Measurements from ENCODE around the gene SPRR2B.
A peak's percentile ranks its signal among the peaks of the same experiment; 100 is the strongest.
"Not testable (repeated sequence)": the region's sequence is repeated elsewhere in the genome, so short reads cannot be mapped to it uniquely, and the experiment has no call there.

SPRR2B gene

DNA sequence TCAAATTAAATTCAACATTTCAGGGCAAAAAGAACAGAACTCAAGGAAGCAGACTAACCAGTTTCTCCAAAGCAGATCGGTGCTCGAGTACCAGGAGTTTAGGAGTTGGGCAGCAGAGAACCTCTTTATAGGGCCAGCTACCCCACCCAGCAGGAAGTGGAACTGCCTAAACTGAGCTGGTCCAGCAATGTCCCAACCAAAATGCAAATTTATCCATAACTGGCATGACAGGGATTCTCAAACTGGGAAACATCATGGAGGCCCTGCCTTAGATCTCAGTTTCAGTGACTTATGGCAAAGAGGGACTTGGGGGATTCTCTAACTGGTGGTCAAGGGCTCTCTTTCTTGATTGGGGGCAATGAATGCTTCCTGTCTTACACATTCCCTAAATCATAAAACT is at the start of gene SPRR2B:
TSS of gene SPRR2B (minus strand) at position 101 of the 400 bp plus-strand sequence. CDS start 772 bp downstream, outside the sequence.
- no peak for DNase-seq (ENCODE audit: low spot score)

DNA sequence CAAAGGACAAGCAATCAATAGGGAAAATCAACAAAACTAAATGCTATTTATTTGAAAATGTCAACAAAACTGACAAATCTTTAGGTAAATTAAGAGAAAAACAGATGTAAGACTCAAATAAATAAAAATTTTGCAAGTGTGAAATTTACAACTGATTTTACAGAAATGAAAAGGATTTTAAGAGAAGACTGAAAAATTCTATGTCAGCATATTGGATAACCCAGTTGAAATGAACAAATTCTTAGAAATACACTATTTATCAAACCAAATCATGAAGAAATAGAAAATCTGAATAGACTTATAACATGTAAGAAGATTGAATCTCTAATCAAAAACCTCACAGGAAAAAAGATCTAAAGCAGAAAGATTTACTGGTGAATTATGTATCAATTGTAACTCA is 49.5 kb upstream of the SPRR2B start:
- DNase-seq (ENCODE audit: low spot score) = no peak

DNA sequence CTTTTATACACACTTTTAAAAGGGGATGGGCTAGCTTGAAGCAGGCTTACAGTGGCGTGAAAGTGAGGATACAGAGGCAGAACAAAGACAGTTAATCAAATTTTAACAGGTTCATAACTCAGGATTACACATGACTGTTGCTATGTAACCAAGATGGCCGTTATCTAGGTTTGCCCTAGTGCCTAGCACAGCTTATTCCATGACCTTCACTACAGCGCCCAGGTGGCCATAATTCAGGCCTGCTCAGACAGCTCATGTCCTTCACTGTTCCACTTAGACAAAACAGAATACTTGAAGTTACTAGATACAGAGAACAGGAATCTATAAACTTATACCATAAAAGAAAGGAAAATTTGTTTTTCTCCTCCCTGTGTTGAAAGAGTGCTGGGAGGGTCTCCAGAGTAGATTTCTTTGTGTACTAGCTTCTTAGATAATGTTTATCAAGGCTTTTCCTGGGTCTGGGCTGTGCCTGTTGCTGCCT is 48.1 kb upstream of the SPRR2B start:
- peak; percentile 47 for DNase-seq (ENCODE audit: low spot score)

DNA sequence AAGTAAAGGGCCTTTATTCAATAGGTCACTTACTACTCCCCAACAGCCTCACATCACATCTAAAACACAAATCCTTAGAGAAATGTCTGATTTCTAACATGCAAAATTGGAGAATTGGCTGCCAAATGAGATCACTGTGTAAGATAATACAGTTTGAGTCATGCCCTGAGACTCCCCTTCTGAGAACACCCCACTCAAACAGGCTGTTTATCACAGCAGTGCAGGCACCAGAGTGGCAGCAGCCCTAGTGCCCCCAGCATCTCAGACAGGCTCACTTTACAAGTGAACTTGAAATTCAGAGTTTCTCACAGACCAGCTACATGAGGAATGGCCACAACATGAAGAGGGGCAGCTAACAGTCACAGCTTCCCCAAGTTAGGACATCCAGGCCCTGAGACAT is 43.9 kb upstream of the SPRR2B start:
- DNase-seq (ENCODE audit: low spot score) = peak; percentile 35

DNA sequence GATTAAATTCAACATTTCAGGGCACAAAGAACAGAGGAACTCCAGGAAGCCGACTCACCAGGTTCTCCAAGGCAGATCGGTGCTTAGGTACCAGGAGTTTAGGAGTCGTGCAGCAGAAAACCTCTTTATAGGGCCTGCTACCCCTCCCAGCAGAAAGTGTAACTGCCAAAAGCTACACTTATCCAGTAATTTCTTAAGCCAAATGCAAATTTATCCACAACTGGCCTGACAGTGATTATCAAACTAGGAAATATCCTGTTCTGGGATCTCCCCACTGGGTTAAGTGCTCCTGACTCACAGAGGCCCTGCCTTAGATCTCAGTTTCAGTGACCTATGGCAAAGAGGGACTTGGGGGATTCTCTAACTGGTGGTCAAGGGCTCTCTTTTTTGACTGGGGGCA is 42.0 kb upstream of the SPRR2B start, which contains the start of gene SPRR2F:
TSS of gene SPRR2F (minus strand) at position 101 of the 400 bp plus-strand sequence. CDS start 783 bp downstream, outside the sequence.
- DNase-seq (ENCODE audit: low spot score) = no peak

DNA sequence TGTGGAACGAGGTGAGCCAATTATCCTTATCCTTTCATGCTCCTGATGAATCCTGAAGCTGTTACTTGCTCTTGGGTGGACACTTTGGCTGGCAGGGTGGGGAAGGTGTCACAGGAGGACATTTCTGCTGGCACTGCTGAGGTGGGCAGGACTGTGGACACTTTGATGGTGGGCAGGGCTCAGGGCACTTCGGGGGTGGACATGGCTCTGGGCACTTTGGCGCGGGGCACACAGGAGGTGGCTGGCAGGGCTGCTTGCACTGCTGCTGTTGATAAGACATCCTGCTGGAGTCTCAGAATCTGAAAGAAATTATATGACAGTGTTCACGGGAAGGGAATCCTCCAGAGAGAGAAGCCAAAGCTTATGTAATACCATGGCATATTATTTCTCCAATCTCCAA is 41.0 kb upstream of the SPRR2B start:
- DNase-seq (ENCODE audit: low spot score) = not testable (repeated sequence)

DNA sequence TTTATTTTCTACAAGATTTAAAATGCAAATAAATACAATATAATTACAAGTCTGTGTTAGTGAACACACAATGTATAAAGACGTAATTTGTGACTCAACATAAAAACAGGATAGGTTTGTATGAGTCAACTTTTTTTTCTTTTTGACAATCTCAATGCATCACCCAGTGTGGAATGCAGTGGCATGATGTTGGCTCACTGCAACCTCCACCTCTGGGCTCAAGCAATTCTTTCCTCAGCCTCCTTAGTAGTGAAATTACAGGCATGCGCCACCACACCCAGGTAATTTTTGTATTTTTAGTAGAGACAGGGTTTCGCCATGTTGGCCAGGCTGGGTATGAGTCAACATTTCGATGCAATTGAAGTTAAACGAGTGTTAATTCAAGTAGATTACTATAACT is 28.8 kb upstream of the SPRR2B start:
- DNase-seq (ENCODE audit: low spot score) = no peak

DNA sequence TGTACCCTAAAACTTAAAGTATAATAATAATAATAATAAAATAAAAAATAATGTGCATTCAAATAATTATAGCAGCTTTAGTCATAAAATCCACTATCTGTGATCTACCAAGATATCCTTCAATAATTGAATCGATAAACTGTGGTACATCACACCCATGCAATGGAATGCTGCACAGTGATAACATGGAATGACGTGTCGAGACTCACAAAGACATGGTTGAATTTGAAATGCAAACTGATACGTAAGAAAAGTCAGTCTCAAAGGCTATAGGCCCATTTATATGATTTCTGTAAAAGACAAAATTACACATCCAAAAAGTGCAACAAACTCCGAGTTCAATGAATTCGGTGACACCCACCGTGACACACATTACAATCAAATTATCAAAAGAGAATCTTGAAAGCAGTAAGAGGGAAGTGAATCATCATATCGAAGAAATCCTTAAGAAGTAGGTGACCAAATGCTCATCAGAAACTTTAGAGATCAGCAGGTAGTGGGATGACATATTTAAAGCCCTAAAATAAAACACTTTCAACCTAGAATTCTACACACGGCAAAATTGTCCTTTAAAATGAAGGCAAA is 28.1 kb upstream of the SPRR2B start:
- no peak for DNase-seq (ENCODE audit: low spot score)

DNA sequence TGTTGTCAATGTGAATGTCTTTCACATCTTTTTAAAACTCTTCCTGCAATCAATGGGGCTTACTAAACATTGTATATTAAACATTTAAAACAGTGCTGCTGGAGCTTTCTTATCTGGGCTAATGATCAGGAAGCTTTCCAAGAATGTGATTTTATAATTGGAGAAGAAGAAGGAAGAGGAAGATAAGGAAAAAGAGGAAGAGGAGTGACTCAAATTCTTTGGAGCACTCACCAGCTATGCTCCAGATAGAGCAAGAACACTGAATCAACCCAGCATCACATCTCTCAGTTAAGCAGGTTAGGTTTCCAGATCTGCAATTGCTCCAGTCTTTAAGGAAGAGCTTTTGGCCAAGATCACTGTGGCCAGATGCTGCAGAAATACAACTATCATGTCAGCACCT is 24.4 kb upstream of the SPRR2B start:
- DNase-seq (ENCODE audit: low spot score) = no peak

DNA sequence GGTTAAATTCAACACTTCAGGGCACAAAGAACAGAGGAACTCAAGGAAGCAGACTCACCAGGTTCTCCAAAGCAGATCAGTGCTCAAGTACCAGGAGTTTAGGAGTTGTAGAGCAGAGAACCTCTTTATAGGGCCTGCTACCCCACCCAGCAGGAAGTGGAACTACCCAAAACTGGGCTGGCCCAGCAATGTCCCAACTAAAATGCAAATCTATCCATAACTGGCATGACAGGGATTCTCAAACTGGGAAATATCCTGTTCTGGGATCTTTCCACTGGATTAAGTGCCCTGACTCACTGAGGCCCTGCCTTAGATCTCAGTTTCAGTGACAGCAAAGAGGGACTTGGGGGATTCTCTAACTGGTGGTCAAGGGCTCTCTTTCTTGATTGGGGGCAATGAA is 23.0 kb upstream of the SPRR2B start, which contains the start of gene SPRR2E:
TSS of gene SPRR2E (minus strand) at position 101 of the 400 bp plus-strand sequence. CDS start 775 bp downstream, outside the sequence.
- no peak for DNase-seq (ENCODE audit: low spot score)

DNA sequence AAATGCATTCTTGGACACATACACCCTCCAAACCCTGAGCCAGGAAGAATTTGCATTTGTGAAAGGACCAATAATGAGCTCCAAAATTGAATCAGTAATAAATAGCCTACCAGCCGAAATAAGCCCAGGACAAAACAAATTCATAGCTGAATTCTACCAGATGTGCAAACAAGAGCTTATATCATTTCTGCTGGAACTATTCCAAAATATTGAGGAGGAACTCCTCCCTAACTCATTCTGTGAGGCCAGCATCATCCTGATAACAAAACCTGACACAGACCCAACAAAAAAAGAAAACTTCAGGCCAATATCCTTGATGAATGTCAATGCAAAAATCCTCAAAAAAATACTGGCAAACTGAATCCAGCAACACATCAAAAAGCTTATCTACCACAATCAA is 16.2 kb upstream of the SPRR2B start:
- DNase-seq (ENCODE audit: low spot score) = peak; percentile 51

DNA sequence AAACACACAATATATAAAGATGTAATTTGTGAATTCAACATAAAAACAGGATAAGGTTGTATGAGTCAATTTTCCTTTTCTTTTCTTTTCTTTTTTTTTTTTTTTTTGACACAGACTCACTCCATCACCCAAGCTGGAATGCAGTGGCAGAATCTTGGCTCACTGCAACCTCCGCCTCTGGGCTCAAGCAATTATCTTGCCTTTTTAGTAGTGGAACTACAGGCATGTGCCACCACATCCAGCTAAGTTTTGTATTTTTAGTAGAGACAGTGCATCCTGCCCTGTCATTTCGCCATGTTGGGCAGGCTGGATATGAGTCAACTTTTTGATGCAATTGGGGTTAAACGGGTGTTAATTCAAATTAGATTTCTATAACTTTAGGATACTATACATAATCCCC is 10.3 kb upstream of the SPRR2B start:
- no peak for DNase-seq (ENCODE audit: low spot score)

DNA sequence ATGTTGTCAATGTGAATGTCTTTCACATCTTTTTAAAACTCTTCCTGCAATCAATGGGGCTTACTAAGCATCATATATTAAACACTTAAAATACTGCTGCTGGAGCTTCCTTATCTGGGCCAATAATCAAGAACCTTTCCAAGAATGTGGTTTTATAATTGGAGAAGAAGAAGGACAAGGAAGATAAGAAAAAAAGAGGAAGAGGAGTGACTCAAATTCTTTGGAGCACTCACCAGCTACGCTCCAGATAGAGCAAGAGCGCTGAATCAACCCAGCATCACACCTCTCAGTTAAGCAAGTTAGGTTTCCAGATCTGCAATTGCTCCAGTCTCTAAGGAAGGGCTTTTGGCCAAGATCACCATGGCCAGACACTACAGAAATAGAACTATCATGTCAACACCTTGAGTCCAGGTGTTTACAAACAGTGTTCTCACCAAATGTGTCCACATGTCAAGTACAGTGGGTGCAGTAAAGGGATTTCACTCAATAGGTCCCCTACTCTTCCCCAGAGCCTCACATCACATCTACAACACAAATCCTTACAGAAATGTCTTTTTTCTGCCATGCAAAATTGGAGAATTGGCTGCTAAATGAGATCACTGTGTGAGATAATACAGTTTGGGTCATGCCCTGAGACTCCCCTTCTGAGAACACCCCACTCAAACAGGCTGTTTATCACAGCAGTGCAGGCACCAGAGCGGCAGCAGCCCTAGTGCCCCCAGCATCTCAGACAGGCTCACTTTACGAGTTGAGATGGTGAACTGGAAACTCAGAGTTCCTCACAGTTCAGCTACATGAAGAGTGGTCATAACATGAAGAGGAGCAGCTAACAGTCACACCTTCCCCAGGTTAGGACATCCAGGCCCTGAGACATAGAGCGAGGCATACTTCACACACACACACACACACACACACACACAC is 1.7 kb upstream of the SPRR2B start:
- peak; percentile 17 for DNase-seq (ENCODE audit: low spot score)

DNA sequence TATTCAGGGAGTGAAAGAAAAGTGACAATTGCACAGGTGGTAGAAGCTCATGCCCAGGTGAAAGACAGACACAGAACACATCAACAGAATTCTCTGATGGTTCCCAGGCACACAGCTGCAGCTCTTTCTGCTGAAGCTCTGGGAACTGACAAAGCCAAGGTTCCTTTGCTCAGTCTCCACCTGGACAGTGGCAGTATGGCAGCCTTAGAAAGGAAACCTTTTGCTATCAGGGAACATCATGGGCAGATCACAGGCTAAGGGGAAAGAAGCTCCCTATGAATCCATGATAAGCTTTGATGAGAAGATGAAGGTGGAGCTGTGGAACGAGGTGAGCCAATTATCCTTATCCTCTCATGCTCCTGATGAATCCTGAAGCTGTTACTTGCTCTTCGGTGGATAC is 1.2 kb downstream of the SPRR2B start:
- no peak for DNase-seq (ENCODE audit: low spot score)

DNA sequence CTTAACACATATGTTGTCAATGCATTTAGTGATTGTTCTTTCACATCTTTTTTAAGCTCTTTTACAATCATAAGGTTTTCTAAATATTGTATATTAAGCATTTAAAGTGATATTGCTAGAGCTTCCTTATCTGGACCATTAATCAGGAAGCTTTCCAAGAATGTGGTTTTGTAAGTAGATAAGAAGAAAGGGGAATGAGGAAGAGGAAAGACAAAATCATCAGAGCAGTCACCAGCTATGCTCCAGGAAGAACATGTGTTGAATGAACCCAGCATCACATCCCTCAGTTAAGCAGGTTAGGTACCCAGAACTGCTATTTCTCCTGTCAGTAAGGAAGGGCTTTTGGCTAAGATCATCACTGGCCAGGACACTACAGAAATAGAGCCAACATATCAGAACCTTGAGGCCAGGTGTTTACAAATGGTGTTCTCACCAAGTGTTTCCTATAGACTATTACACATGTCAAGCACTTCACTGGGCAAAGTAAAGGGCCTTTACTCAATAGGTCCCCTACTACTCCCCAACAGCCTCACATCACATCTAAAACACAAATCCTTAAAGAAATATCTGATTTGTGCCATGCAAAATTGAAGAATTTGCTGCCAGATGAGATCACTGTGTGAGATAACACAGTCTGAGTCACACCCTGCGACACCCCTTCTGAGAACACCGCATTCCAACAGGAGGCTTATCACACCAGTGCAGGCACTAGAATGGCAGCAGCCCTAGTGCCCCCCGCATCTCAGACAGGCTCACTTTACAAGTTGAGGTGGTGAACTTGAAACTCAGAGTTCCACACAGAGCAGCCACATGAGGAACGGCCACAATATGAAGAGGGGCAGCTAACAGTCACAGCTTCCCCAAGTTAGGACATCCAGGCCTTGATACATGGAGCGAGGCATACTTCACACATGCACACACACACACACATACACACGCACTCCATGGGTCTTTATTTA is 12.3 kb downstream of the SPRR2B start:
- peak; percentile 61 for DNase-seq (ENCODE audit: low spot score)

DNA sequence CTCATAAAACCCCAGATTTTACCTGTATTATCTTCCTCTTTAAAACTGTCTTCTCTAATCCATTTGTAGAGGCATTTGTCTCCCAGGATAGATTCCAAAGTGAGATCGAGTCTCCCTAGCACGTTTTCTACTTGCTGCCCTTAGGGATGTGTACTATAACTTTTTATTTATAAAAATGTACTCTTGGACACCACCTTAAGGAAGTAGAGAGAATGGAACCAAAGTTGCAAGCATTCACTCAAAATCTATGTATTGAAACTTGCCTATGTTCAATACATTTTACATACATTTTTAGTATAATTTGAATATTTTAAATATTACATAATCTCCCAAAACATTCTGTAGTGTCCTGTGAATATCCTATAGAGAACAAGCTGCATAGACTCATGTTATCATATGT is 13.3 kb downstream of the SPRR2B start:
- no peak for DNase-seq (ENCODE audit: low spot score)

DNA sequence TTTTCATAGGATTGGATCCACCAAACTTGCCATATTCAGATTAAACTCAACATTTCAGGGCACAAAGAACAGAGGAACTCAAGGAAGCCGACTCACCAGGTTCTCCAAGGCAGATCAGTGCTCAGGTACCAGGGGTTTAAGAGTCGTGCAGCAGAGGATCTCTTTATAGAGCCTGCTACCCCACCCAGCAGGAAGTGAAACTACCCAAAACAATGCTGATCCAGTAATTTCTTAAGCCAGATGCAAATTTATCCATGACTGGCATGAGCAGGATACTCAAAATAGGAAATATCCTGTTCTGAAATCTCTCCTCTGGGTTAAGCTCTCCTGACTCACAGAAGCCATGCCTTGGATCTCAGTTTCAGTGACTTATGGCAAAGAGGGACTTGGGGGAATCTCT is 14.0 kb downstream of the SPRR2B start, which contains the start of gene SPRR2A:
TSS of gene SPRR2A (minus strand) at position 138 of the 400 bp plus-strand sequence. CDS start 777 bp downstream, outside the sequence.
- DNase-seq (ENCODE audit: low spot score) = no peak

DNA sequence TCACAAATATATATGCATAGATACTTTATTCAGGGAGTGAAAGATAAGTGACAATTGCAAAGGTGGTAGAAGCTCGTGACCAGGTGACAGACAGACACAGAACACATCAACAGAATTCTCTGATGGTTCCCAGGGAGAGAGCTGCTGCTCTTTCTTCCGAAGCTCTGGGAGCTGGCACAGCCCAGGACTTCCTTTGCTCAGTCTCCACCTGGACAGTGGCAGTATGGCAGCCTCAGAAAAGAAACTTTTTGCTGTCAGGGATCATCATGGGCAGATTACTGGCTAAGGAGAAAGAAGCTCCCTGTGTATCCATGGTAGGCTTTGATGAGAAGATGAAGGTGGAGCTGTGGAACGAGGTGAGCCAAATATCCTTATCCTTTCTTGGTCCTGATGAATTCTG is 15.3 kb downstream of the SPRR2B start:
- not testable (repeated sequence) for DNase-seq (ENCODE audit: low spot score)

DNA sequence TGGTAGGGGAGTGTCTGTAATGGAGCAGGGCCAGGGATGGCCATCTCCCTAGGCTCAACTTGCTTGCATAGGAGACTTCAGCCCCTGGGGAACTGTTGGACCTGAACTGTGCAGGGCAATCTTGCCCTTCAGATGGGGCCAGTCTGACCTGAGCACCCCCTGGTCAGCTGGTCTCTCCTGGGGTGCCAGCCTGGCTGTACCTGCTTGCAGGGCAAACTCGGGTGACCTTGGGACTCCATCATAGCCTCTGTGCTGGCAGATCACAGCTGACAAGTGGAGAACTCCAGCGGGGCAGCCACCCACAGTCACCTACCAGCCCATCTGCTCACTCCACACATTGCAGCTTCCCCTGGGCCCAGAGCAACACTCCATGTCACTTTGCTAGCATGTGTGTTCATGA is 22.2 kb downstream of the SPRR2B start:
- DNase-seq (ENCODE audit: low spot score) = no peak

DNA sequence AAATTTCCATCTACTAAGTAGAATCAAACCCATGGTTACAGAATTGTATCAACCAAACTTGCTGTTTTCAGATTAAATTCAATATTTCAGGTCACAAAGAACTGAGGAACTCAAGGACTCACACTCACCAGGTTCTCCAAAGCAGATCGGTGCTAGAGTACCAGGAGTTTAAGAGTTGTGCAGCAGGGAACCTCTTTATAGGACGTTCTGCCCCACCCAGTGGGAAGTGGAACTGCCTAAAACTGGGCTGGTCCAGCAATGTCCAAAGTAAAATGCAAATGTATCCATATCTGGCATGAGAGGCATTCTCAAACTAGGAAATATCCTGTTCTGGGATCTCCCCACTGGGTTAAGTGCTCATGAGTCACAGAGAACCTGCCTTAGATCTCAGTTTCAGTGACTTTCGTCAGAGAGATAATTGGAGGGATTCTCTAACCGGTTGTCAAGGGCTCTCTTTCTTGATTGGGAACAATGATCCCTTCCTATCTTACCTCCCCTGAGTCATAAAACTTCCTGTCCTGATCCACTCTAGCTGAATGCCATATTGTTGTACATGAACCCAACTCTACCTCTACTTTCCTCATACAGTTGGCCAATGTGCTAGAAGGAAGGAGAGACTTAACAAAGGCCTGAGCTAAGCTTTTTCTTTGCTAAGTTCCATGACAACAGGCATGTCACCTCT is 30.3 kb downstream of the SPRR2B start, which contains the start of gene SPRR2D:
TSS of gene SPRR2D (minus strand) at position 171 of the 682 bp plus-strand sequence. CDS start 774 bp downstream, outside the sequence.
- no peak for DNase-seq (ENCODE audit: low spot score)

DNA sequence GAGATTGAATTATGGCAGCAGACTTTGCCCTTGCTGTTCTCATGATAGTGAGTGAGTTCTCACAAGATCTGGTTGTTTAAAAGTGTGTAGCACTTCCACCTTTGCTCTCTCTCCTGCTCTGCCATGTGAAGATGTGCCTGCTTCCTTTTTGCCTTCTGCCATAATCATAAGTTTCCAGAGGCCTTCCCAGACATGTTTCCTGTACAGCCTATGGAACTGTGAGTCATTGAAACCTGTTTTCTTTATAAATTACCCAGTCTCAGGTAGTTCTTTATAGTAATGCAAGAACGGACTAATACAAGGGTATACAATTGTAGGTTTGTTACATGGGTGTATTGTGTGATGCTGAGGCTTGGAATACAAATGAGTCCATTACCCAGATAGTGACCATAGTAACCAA is 36.2 kb downstream of the SPRR2B start:
- DNase-seq (ENCODE audit: low spot score) = no peak

Data from hematopoietic multipotent progenitor cell treated with erythropoietin and hydrocortisone succinate and interleukin-3 and kit ligand, for 15 days (in vitro differentiated cells).